ENCODE data around the gene METTL25B.

METTL25B gene

GRCh38 chr1:156773607-156774006, 45.3 kb downstream of the METTL25B start:
- DNase-seq: no peak

DNA sequence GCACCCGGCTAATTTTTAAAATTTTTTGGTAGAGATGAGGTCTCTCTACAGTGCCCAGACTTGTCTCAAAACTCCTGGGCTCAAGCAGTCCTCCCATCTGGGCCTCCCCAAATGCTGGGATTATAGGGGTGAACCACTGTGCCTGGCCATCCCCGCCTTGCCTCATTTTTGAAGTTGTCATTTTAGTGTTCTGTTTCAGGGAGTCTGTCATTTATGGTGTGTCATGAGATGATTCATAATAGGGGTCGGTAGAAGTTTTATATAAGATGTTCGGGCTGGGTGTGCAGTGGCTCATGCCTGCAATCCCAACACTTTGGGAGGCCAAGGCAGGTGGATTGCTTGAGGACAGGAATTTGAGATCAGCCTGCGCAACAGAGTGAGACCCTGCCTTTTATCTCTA, 47.5 kb downstream of the METTL25B start:
- DNase-seq: no peak

GRCh38 chr1:156776942-156777341, 48.7 kb downstream of the METTL25B start:
- DNase-seq: no peak

DNA sequence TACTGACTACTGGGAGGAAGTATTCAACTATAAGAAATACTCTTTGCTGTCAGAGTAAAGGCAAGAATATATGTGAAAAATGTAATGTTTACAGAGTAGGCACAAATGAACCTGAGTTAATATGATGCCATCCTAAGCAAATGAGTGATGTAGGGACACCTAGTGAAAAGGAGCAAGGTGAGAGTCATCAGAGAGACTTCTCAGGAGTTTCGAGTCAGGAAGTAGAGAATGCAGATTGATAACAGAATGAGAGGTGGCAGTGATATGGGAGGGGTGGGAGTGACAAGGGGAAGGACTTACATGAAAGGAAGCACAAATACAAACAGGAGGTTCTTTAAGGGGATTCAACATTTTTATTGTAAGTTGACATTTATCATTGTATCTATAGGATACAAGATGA, 49.3 kb downstream of the METTL25B start:
- no peak for DNase-seq

DNA sequence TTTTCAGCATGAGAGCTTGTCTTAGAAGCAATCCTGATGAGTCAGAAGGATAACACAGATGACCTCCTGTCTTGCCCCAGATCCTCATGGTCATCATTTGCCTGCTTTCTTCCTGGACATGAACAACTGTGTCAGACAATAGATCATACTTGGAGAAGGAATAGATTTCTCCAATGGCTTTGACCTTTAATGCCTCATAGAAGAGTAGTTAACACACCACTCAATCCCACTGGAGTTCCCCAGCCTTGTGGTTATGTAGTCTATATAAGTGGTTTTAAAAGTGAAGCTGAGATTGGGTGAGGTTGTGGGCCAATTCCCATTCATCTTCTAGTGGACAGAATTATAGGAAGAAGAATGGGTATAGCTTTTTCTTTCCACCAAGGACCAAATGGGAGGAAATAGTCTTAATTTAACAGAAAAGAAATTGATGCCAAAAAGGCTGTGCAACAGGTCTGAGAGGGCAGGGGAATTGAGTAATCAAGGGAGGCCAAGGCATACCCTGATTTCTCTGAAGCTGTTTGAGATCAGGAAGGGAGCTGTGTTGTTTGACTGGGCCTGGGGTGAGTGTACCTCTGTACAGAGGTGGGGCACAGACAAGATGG, 53.4 kb downstream of the METTL25B start:
- DNase-seq: no peak

DNA sequence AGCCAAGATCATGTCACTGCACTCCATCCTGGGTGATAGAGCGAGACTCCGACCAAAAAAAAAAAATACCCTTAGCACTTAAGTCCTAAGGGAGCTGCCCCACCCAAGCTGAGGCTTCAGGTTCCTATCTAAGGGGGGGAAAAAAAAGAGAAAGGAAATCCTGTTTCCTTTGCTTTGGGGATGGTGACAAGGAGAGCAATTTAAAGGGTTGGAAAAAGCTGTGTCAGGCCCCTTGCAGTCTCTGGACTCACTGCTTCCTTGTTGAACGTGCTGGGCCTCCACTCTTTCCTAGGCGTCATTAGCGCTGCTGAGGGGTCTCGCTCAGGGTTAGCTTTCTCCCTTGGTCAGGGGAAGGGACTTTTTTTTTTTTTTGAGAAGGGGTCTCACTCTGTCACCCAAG, 57.2 kb downstream of the METTL25B start:
- DNase-seq: no peak
